Kidney (tissue), 14 donors: ENCODE measurements around the gene PKNOX2. TPM values are rescaled to one million over a fixed set of nuclear protein-coding genes. Genes with fewer than 3 reads are reported as not detected.

Experiments
- DNase-seq, 5 donors: peaks; one replicate each; pipeline ENCODE4 v3.0.0-alpha.2; 2013 to 2020
- FAIRE-seq: peaks from 2 replicates; lab custom pipeline; 2012; peaks lifted over from hg19 to GRCh38; lab: Jason Lieb, UNC
- H3K27ac ChIP-seq, 2 donors: one replicate each; pipeline ENCODE4 v1.7.0; 2013; ENCODE audit warnings: low read depth in 2 of 2, low read length in 2 of 2, inconsistent platforms in 1 of 2
- H3K27me3 ChIP-seq: one replicate; pipeline ENCODE4 v1.7.1; 2013; ENCODE audit warnings: low read length, inconsistent platforms; ENCODE audit not compliant: control insufficient read depth, insufficient read depth
- H3K36me3 ChIP-seq, 3 donors: one replicate each; pipeline versions ENCODE4 v1.7.0 to v1.7.1; 2013; ENCODE audit warnings: low read length in 3 of 3, control low read depth in 1 of 3, inconsistent platforms in 1 of 3; ENCODE audit not compliant: insufficient read depth in 3 of 3, control insufficient read depth in 2 of 3
- H3K4me1 ChIP-seq, 3 donors: one replicate each; pipeline versions ENCODE4 v1.7.0 to v1.7.1; 2013; ENCODE audit warnings: low read length in 3 of 3, inconsistent platforms in 1 of 3, low read depth in 1 of 3; ENCODE audit not compliant: control insufficient read depth in 2 of 3, insufficient read depth in 2 of 3
- H3K4me3 ChIP-seq, 3 donors: one replicate each; pipeline versions ENCODE4 v1.7.0 to v1.8.1; 2013; ENCODE audit warnings: low read length in 3 of 3, control low read depth in 1 of 3, inconsistent platforms in 1 of 3
- H3K9ac ChIP-seq, 3 donors: one replicate each; pipeline versions ENCODE4 v1.7.0 to v1.7.1; 2013; ENCODE audit warnings: low read length in 3 of 3, control low read depth in 1 of 3, inconsistent platforms in 1 of 3
- H3K9me3 ChIP-seq, 3 donors: one replicate each; pipeline versions ENCODE4 v1.7.0 to v1.7.1; 2013; ENCODE audit warnings: low read length in 3 of 3, control low read depth in 1 of 3, inconsistent platforms in 1 of 3; ENCODE audit not compliant: control insufficient read depth in 2 of 3, insufficient read depth in 1 of 3
- CTCF ChIP-seq: IDR thresholded peaks from 3 replicates; pipeline ENCODE4 v1.5.1; 2012; ENCODE audit warnings: mild to moderate bottlenecking, moderate library complexity, borderline replicate concordance; ENCODE audit not compliant: insufficient read depth; ENCODE audit errors: extremely low read depth
- intact Hi-C: fragments of 100-400 bp; cut with DNase I; formaldehyde crosslinking; loops from one replicate; pipeline ENCODE4 v1.11.1; 2022
- polyA plus RNA-seq: library from polyadenylated mRNA; stranded (reverse); fragments of 350-450 nt; fragmentation: Illumina TruSeq; extraction: RNeasy Lipid Tissue Mini Kit (QIAGEN cat#74804); gene quantifications from one replicate; pipeline ENCODE4 v1.2.3, GENCODE V29; 2014; ENCODE audit warnings: low read depth, low replicate concordance; ENCODE audit not compliant: insufficient read depth
- total RNA-seq: library from RNA; stranded (reverse); fragmentation: NEBNext Ultra II Directional; extraction: Animal tissue kit (Norgen Biotek cat#: 25700); gene quantifications from one replicate; pipeline ENCODE4 v1.2.1, GENCODE V29; 2021
- donor health status: control.
- donor health status: control.
- donor health status: control.
- donor health status: control.
- donor health status: control.
- donor health status: DM: yes; HTN: yes; CAD: no.
- donor health status: Normal renal cell carcinoma (clear cell type).

The PKNOX2 gene
- total and polyA plus RNA-seq, 2 donors from 2014 or later, result 1.5 to 6.0 TPM

GRCh38 chr11:125287491-125288210, 123.1 kb downstream of the PKNOX2 start:
- DNase-seq (peak; percentile 83 to 94 (median 86)), FAIRE-seq (no peak)
- no peaks in the 10 kb centered on the region for H3K36me3 ChIP-seq
- peaks cover 0 to 9% (median 7%) of the 10 kb centered on the region in 3 donors for H3K4me1 ChIP-seq
- no peak for TF ChIP-seq CTCF
- H3K9ac ChIP-seq, result no peak overlapping the region
- H3K9me3 ChIP-seq, result no peaks in the 10 kb centered on the region
- no peaks in the 10 kb centered on the region for H3K27me3 ChIP-seq
- intact Hi-C loops, result no loop called here
- no peak overlapping the region for H3K4me3 ChIP-seq
- no peak overlapping the region for H3K27ac ChIP-seq

- intact Hi-C loops, result no loop called here
- H3K4me1 ChIP-seq, result peaks cover 0 to 9% (median 7%) of the 10 kb centered on the region in 3 donors
- no peaks in the 10 kb centered on the region for H3K27me3 ChIP-seq
- DNase-seq (peak in 1 of 5 donors; percentile 23), FAIRE-seq (no peak)
- no peaks in the 10 kb centered on the region for H3K36me3 ChIP-seq
- H3K27ac ChIP-seq, result no peak overlapping the region
- no peak overlapping the region for H3K9ac ChIP-seq
- no peaks in the 10 kb centered on the region for H3K9me3 ChIP-seq
- H3K4me3 ChIP-seq, result no peak overlapping the region
- no peak for TF ChIP-seq CTCF
Observed at GRCh38 chr11:125289419-125290098, 125.0 kb downstream of the PKNOX2 start.

- DNase-seq, result peak in 1 of 5 donors; percentile 64
Observed at GRCh38 chr11:125290263-125290662, 125.7 kb downstream of the PKNOX2 start.

More at GRCh38 chr11:125290263-125290662, 125.7 kb downstream of the PKNOX2 start:
- intact Hi-C loops, result no loop called here
- no peaks in the 10 kb centered on the region for H3K36me3 ChIP-seq
- FAIRE-seq, result no peak
- no peaks in the 10 kb centered on the region for H3K27me3 ChIP-seq
- H3K4me3 ChIP-seq, result no peak overlapping the region
- H3K9me3 ChIP-seq, result no peaks in the 10 kb centered on the region
- H3K27ac ChIP-seq, result no peak overlapping the region
- H3K4me1 ChIP-seq, result peaks cover 0 to 9% (median 7%) of the 10 kb centered on the region in 3 donors
- TF ChIP-seq CTCF, result no peak
- H3K9ac ChIP-seq, result no peak overlapping the region
